Keratinocyte (primary cell): ENCODE measurements around the gene HECTD4. TPM values are rescaled to one million over a fixed set of nuclear protein-coding genes. Genes with fewer than 3 reads are reported as not detected.

Source experiments
- DNase-seq: peaks from one replicate; pipeline ENCODE4 v3.0.0-alpha.2; 2011; ENCODE audit warnings: low read depth, missing footprints, low spot score
- FAIRE-seq: peaks from 2 replicates; lab custom pipeline; 2011; peaks lifted over from hg19 to GRCh38; lab: Jason Lieb, UNC
- H2AFZ ChIP-seq: 2 replicates; pipeline ENCODE4 v1.6.0; 2012; ENCODE audit warnings: low read length, control low read depth, inconsistent platforms; ENCODE audit not compliant: control insufficient read depth
- H3K27ac ChIP-seq: 2 replicates; pipeline ENCODE4 v1.5.1; 2011; ENCODE audit warnings: low read length; ENCODE audit not compliant: control insufficient read depth, insufficient read depth
- H3K27me3 ChIP-seq: 3 replicates; pipeline ENCODE4 v1.6.0; 2011; ENCODE audit warnings: low read length; ENCODE audit not compliant: control insufficient read depth, insufficient read depth; ENCODE audit errors: extremely low read depth
- H3K36me3 ChIP-seq, 2 experiments: 2 replicates in 1 of 2; 3 replicates in 1 of 2; pipeline ENCODE4 v1.5.1; 2011; ENCODE audit warnings: low read length in 2 of 2, mild to moderate bottlenecking in 1 of 2; ENCODE audit not compliant: control insufficient read depth in 2 of 2, insufficient read depth in 2 of 2; ENCODE audit errors: extremely low read depth in 1 of 2
- H3K4me1 ChIP-seq: 3 replicates; pipeline ENCODE4 v1.5.1; 2011; ENCODE audit warnings: low read length; ENCODE audit not compliant: control insufficient read depth, insufficient read depth; ENCODE audit errors: extremely low read depth
- H3K4me2 ChIP-seq: 3 replicates; pipeline ENCODE4 v1.6.0; 2011; ENCODE audit warnings: low read depth, low read length; ENCODE audit not compliant: control insufficient read depth, insufficient read depth; ENCODE audit errors: extremely low read depth
- H3K4me3 ChIP-seq, 3 experiments: fragments of 200-600 bp in 1 of 3; sonication (generic) in 1 of 3; 2 replicates in 2 of 3; 3 replicates in 1 of 3; pipeline ENCODE4 v1.5.1; 2011 to 2016; ENCODE audit warnings: low read length in 3 of 3, mild to moderate bottlenecking in 3 of 3, control low read depth in 2 of 3, inconsistent platforms in 1 of 3, low read depth in 1 of 3, mixed read lengths in 1 of 3, mixed run types in 1 of 3, moderate library complexity in 1 of 3; ENCODE audit not compliant: control insufficient read depth in 2 of 3, insufficient read depth in 2 of 3; ENCODE audit errors: extremely low read depth in 1 of 3
- H3K79me2 ChIP-seq: 2 replicates; pipeline ENCODE4 v1.6.0; 2012; ENCODE audit warnings: low read length; ENCODE audit not compliant: control insufficient read depth, insufficient read depth
- H3K9ac ChIP-seq: 3 replicates; pipeline ENCODE4 v1.6.0; 2011; ENCODE audit warnings: low read length; ENCODE audit not compliant: control insufficient read depth, insufficient read depth; ENCODE audit errors: extremely low read depth
- H3K9me1 ChIP-seq: 3 replicates; pipeline ENCODE4 v1.6.0; 2011; ENCODE audit warnings: low read length; ENCODE audit not compliant: control insufficient read depth, insufficient read depth; ENCODE audit errors: extremely low read depth
- H3K9me3 ChIP-seq: 2 replicates; pipeline ENCODE4 v1.5.1; 2012; ENCODE audit warnings: low read depth, low read length; ENCODE audit not compliant: control insufficient read depth
- H4K20me1 ChIP-seq: 3 replicates; pipeline ENCODE4 v1.6.0; 2011; ENCODE audit warnings: low read length; ENCODE audit not compliant: control insufficient read depth, insufficient read depth; ENCODE audit errors: extremely low read depth
- CTCF ChIP-seq, 3 experiments: IDR thresholded peaks in 1 of 3; conservative IDR thresholded peaks in 1 of 3; optimal IDR thresholded peaks in 1 of 3; 2 replicates in 2 of 3; 3 replicates in 1 of 3; pipeline versions ENCODE3 to v1.5.1; 2011; ENCODE audit warnings: low read length in 3 of 3, mild to moderate bottlenecking in 3 of 3, moderate library complexity in 2 of 3, control low read depth in 1 of 3, inconsistent platforms in 1 of 3; ENCODE audit not compliant: insufficient read depth in 2 of 3; ENCODE audit errors: extremely low read depth in 1 of 3
- EZH2 ChIP-seq: IDR thresholded peaks from one replicate; pipeline ENCODE4 v1.6.1; 2012; ENCODE audit warnings: inconsistent platforms, mild to moderate bottlenecking, low read length, moderate library complexity
- dilution Hi-C: fragments of 300-500 bp; cut with MboI; formaldehyde crosslinking; loops from one replicate; pipeline ENCODE4 v1.7.0; 2020; ENCODE audit warnings: low sequenced_read_pairs; ENCODE audit not compliant: extremely low pct_ligation_motif_present
- polyA plus RNA-seq, 5 experiments: library from polyadenylated mRNA; depleted of rRNA in 3 of 5; stranded (reverse) in 3 of 5; stranded (forward) in 1 of 5; unstranded in 1 of 5; fragments of >200 nt; gene quantifications; 1 replicate in 1 of 5; 2 replicates in 3 of 5; 3 replicates in 1 of 5; pipeline versions ENCODE4 v1.2.1 to v1.2.3, GENCODE V29; 2011 to 2012; ENCODE audit warnings: missing spikeins in 2 of 5, low read depth in 1 of 5, low replicate concordance in 1 of 5

Gene HECTD4
- polyA plus RNA-seq, 1 donor (not counting 4 experiments of a cell fraction or from before 2014, with no cell fraction given), result 7.5 TPM

- no peak overlapping the region for H2AFZ ChIP-seq
- H3K9me3 ChIP-seq, result no peaks in the 10 kb centered on the region
- peaks cover 3 to 12% of the 10 kb centered on the region in 2 experiments for H3K36me3 ChIP-seq
- no peak overlapping the region for H3K4me2 ChIP-seq
- H3K9me1 ChIP-seq, result peaks cover 2% of the 10 kb centered on the region
- no peaks in the 10 kb centered on the region for H3K27me3 ChIP-seq
- no peaks in the 10 kb centered on the region for H3K4me1 ChIP-seq
- no peaks in the 10 kb centered on the region for H4K20me1 ChIP-seq
- H3K79me2 ChIP-seq, result no peaks in the 10 kb centered on the region
- FAIRE-seq (no peak), DNase-seq (no peak)
- no peak overlapping the region for H3K4me3 ChIP-seq
- dilution Hi-C loops, result no loop called here
- H3K27ac ChIP-seq, result no peak overlapping the region
- no peak overlapping the region for H3K9ac ChIP-seq
- TF ChIP-seq CTCF (optimal IDR thresholded peaks at IDR 0.05 in 1 of 3, IDR thresholded peaks at IDR 0.05 in 1 of 3, conservative IDR thresholded peaks at IDR 0.05 in 1 of 3; ENCODE audit: extremely low read depth in 1 of 3, insufficient read depth in 2 of 3, low read length in 3 of 3) (no peak), EZH2 (no peak)
These were observed 123.3 kb downstream of the HECTD4 start for GRCh38 chr12:112258926-112259325.

- Histone ChIP-seq H3K36me3 (peaks cover 9 to 13% of the 10 kb centered on the region in 2 experiments), H3K79me2 (no peaks in the 10 kb centered on the region), H3K27me3 (no peaks in the 10 kb centered on the region), H3K4me3 (no peak overlapping the region), H3K4me1 (no peaks in the 10 kb centered on the region), H3K27ac (no peak overlapping the region), H4K20me1 (no peaks in the 10 kb centered on the region), H3K4me2 (no peak overlapping the region), H3K9me1 (peaks cover 2% of the 10 kb centered on the region), H3K9ac (no peak overlapping the region), H2AFZ (no peak overlapping the region), H3K9me3 (no peaks in the 10 kb centered on the region)
- dilution Hi-C loops, result no loop called here
- FAIRE-seq (no peak), DNase-seq (no peak)
- TF ChIP-seq EZH2 (no peak), CTCF (optimal IDR thresholded peaks at IDR 0.05 in 1 of 3, IDR thresholded peaks at IDR 0.05 in 1 of 3, conservative IDR thresholded peaks at IDR 0.05 in 1 of 3; ENCODE audit: extremely low read depth in 1 of 3, insufficient read depth in 2 of 3, low read length in 3 of 3) (no peak)
These were observed 125.5 kb downstream of the HECTD4 start for GRCh38 chr12:112256780-112257179.
